WI38 (cell line): ENCODE results near the gene TEC.
"Not testable (repeated sequence)": the region's sequence is repeated elsewhere in the genome, so short reads cannot be mapped to it uniquely, and the experiment has no call there.

Experiments
- H3K4me3 ChIP-seq: 2 replicates; pipeline ENCODE4 v1.5.1; 2011; ENCODE audit warnings: low read depth, mild to moderate bottlenecking, control low read depth, low read length
- CTCF ChIP-seq: IDR thresholded peaks from 2 replicates; pipeline ENCODE4 v1.5.1; 2012; ENCODE audit warnings: low read depth, mild to moderate bottlenecking, control low read depth, low read length

Gene TEC

GRCh38 chr4:48268956-48269860, at the start of gene TEC:
TEC (minus strand) TSS chr4:48269838; CDS start chr4:48228614, 41,224 bp downstream.
- TF ChIP-seq CTCF = no peak
- H3K4me3 ChIP-seq = peak within 1 kb of the TSS; percentile 68

- H3K4me3 ChIP-seq = no peak overlapping the region
- peak; percentile 58 for TF ChIP-seq CTCF
These were observed 46.3 kb upstream of the TEC start for GRCh38 chr4:48315728-48316630.

DNA sequence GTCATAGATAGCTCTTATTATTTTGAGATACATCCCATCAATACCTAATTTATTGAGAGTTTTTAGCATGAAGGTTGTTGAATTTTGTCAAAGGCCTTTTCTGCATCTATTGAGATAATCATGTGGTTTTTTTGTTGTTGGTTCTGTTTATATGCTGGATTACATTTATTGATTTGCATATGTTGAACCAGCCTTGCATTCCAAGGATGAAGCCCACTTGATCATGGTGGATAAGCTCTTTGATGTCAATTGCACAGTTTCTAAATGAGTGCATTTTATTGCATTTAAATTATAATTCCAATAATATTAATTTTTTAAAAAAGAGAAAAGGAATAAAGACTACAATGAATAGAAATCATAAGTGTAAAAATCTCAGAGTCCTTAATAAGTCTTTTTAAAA, 45.1 kb upstream of the TEC start:
- not testable (repeated sequence) for H3K4me3 ChIP-seq

- no peak overlapping the region for H3K4me3 ChIP-seq
- no peak for TF ChIP-seq CTCF
These were observed 42.3 kb upstream of the TEC start for GRCh38 chr4:48311896-48312295.

- H3K4me3 ChIP-seq = no peak overlapping the region
- TF ChIP-seq CTCF = no peak
These were observed 39.3 kb upstream of the TEC start for GRCh38 chr4:48308901-48309300.

DNA sequence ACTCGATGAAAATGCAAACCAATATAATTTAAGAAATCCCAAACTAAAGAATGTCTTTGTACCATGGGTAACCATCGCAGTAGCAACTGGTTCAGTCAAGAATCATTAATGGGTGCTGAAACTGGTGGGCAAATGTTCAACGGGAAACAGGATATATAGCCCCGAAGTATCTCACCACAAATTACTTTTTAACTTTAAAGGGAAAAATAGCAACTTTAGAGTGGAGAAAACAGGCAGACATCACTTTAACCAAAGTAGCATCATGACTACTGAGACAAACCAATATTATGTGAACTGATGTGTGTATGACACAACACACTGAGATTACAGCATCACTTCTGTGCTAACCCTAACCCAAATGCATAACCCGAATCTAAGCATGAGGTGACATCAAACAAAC, 37.9 kb upstream of the TEC start:
- no peak for TF ChIP-seq CTCF
- no peak overlapping the region for H3K4me3 ChIP-seq

- no peak for TF ChIP-seq CTCF
- no peak overlapping the region for H3K4me3 ChIP-seq
These were observed 35.9 kb upstream of the TEC start for GRCh38 chr4:48305508-48305907.
